DMS114 treated with DMSO at 0.1 percent for 48 hours (cell line): Measurements from ENCODE around the gene MTHFD2.
A peak's percentile ranks its signal among the peaks of the same experiment; 100 is the strongest.
"Not testable (repeated sequence)": the region's sequence is repeated elsewhere in the genome, so short reads cannot be mapped to it uniquely, and the experiment has no call there.

Experiments
- DNase-seq: peaks from one replicate; lab custom pipeline; 2025; ENCODE audit not compliant: unreplicated experiment; lab: John Stamatoyannopoulos, UW

Gene MTHFD2

DNA sequence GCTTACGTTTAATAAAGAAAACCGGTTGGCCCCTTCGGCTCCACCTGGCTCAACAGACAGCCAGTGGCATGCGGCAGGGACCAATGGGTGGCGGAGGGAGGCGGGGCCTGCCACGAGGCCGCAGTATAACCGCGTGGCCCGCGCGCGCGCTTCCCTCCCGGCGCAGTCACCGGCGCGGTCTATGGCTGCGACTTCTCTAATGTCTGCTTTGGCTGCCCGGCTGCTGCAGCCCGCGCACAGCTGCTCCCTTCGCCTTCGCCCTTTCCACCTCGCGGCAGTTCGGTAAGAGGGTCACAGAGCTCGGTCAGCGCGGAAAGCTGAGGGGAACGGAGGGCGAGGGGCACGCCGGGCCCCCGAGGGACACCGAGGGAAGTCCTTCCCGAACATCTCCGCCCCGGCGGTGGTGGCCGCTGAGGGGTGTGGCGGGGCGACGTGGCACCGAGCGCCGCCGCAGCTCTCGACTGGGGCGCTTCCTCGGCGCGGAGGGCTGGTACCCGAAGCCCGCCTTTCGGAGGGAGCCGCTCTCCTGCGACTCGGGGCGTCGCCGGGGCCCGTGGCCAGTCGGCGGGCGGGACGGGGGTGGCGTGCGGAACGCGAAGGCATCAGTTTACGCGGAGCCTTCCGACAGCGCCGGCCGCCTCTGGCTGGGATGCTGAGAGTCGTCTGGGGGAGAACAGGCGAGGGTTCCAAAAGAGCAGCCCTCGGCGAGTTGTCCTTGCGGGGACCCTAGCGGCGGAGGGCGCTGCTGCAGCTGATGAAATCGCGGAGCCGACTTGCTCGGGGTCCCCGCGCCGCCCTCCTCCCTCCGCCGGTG lies at the start of gene MTHFD2:
TSS of gene MTHFD2 (plus strand) at position 155 of the 814 bp plus-strand sequence. CDS start at position 182, 27 bp downstream.
- peak; percentile 77 for DNase-seq

DNA sequence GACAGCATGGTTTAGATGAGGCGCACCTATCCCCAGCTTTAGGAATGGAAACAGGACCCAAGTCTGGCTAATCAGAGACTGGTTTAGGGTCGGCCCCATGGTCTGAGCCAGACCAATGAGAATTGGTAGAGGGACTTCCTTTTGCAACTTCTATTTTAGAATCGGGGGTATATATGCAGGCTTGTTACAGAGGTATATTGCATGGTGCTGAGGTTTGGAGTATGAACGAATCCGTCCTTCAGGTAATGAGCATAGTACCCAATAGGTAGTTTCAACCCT lies 49.2 kb upstream of the MTHFD2 start:
- no peak for DNase-seq

DNA sequence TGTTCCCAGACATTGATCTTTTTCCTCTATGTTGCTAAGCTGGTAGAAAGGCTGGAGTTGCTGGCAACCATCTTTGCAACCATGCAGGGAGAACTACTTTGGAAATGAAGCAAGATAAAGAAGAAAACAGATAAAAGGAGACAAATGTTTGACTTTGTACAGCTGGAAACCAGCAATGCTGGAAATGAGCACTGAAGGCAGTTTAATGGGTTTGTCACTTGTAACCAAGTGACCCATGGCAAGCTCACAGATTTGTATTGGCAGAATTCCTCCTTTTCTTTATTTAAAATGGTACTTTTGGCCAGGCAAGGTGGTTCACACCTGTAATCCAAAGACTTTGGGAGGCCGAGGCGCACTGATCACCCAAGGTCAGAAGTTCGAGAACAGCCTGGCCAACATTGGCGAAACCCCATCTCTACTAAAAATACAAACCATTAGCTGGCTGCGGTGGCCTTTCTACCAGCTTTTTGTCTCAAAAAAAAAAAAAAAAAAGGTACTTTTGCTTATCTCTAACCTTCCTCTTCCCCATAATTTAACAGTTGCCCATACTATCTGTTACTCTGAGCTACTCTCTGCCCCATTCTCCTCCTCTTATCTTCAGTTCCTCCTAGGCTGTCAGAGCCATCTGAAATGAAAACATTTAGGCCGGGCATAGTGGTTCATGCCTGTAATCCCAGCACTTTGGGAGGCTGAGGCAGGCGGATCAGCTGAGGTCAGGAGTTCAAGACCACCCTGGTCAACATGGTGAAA lies 48.7 kb upstream of the MTHFD2 start:
- no peak for DNase-seq

DNA sequence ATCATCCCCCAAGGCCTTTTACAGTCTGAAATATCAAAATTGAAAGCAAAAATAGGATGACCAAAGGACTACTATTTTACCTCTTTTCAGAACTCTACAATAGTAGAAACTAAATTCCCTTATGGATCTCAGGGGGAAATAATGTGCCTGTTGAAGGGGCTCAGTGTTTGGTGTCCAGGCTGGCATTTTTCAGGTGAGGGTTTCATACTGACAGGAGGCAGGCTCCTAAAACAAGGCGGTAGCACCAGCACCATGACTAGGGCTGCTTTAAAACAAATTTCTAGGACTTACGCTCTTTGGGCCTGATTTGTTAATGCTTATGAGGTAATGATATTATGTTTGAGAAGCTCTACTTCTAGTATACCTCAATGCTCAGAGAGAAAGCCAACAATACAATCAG lies 45.5 kb upstream of the MTHFD2 start:
- no peak for DNase-seq

DNA sequence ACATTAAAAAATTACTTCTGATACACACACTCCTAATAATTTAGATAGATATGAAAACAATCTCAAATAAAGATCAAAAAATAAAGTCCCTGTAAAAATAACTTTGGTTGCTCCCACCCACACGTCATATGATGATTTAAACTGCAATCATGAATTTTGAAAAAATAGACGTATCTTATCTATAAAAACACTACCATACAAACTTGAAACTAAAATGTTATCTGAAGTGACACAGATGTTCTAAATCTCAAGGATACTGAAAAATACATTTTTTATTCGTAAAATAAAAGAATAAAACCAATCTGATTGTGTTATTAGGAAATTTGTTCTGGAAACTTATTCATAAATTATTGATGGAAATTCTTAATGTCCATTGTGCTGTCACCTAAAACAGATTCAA lies 42.6 kb upstream of the MTHFD2 start:
- no peak for DNase-seq

DNA sequence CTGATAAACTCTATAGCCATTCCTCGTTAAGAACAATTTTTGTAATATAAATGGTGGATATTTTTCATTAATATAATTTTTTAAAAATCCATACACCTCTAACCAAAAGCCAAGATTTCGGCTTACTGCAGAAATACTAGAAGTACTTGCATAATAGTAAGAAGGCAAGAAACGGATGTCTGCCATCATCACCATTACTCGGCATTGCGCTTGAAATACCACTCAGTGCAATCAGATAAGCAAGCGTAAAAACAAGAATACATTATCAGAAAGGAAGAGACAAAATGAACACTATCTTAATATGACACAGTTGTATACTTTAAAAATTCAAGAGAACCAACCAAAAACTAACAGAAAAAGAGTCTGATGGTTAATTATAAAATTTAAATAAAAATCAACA lies 35.5 kb upstream of the MTHFD2 start:
- no peak for DNase-seq

DNA sequence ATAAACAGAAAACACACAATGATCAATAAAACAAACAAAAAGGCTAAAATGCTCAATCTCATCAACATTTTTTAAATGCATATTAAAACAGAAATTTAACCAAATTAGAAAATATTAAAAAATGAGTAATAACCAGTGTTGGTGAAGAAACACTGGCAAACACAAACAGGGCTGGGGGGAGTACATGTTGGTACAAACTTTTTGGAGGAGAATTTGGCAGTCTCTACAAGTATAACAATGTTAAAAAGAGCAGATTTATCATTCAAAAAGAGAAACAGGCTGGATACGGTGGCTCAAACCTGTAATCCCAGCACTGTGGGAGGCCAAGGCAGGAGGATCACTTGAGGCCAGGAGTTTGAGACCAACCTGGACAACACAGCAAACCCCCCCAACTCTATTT lies 33.7 kb upstream of the MTHFD2 start:
- no peak for DNase-seq

DNA sequence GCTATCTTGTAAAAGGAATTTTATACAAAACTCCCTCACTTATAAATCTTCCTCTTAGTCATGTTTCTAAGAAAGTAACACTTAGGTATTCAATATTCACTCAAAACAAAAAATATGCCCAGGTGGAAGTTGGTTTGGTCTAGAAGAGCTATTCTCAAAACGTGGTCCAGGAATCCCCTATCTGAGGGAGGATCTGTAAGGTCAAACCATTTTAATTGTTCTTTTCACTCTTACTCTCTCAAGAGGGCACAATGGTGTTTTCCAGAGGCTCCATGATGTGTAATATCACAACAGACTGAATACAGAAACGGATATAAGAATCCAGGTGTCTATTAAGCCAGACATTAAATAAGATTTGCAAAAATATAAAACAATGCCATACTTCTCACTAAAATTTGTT lies 29.7 kb upstream of the MTHFD2 start:
- no peak for DNase-seq

DNA sequence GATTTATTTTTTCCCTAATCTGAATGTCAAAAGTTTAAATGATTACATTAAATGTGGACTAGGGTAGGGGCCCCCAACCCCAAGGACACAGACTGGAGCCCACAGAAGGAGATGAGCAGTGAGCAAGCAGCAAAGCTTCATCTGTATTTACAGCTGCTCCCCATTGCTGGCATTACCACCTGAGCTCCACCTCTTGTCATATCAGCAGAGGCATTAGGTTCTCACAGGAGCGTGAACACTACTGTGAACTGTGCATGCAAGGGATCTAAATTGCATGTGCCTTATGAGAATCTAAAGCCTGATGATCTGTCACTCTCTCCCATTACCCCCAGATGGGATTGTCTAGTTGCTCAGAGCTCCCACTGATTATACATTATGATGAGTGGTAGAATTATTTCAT lies 23.5 kb upstream of the MTHFD2 start:
- no peak for DNase-seq

DNA sequence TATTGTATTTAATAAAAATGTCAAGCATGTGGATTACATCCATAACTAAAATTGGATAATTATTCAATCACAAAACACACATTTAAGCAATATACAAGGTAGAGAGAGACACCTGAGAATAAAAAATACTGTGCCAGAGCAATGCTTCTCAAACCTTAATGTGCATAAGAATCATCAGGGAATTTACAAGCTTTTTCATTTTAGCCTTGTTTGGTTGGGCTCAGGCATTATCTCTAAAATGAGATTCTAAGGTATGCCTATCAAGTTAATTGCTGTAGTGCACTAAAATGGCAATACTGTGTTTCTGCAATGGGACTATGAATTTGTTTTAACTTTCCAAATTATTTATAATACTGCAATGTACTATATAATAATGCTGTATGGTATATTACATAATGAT lies 20.7 kb upstream of the MTHFD2 start:
- no peak for DNase-seq

DNA sequence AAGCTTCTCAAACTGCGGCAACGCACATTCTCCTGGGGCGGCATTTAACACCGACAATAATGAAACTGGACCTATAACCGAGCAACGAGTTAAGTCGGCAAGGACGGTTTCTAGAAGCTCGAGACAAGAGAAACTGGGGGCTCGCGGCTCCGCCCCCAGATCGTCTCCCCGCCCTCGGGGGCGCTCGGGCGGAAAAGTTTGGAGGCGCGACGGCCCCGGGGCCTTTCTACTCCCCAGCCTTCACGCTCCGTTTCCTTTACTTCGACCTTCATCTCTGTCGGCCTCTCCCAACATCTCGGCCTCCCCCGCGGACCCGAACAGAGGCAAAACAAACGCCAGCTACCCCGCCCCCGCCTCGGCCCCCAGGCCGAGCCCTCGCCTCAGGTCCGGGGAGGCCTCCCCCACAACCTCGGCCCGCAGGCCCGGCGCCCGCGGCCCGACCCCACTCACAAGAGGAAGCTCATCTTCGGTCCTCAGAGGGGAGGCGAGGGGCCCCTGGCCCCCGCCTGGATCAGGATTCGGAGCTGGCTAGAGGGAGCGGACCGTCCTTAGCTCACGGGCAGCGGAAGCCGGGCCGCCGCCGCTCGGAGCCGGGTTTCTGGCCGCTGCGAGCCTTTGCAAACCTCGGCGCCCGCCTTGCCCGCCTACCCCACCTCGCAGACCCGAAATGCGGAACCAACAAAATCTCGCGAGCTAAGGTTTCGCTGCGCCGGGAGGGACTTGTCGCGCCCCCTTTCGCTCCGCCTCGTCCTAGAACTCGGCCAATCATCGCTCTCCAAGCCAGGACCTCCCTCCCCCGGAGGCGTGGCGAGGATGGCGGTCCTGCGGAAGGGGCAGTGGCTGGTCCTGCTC lies 20.0 kb upstream of the MTHFD2 start, which contains the start of gene MOB1A:
TSS of gene MOB1A (minus strand) at position 669 of the 852 bp plus-strand sequence. CDS start at position 464, 205 bp downstream.
- peak; percentile 98 for DNase-seq

DNA sequence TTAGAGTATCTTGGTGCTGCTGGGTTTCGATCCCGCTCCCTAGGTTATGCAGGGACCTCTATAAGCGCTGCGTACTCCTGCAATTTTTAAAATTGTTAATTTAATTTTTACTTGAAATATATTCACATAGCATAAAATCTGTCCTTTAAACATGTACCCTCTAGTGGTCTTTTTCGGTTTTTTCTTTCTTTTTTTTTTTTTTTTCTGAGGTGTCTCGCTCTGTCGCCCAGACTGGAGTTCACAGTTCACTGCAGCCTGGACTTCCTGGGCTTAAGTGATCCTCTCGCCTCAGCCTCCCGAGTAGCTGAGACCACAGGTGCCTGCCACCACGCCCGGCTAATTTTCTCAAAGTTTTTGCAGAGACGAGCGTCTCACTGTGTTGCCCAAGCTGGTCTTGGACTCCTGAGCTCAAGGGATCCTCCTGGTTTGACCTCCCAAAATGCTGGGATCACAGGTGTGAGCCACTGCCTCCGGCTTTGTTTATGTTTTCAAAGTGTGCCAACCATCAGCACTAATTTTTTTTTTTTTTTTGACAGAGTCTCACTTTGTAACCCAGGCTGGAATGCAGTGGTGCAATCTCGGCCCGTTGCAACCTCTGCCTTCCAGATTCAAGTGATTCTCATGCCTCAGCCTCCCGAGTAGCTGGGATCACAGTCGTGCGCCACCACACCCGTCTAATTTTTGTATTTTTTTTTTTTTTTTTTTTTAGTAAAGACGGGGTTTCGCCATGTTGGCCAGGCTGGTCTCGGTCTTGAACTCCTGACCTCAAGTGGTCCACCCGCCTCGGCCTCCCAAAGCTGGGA lies 19.2 kb upstream of the MTHFD2 start:
- no peak for DNase-seq

DNA sequence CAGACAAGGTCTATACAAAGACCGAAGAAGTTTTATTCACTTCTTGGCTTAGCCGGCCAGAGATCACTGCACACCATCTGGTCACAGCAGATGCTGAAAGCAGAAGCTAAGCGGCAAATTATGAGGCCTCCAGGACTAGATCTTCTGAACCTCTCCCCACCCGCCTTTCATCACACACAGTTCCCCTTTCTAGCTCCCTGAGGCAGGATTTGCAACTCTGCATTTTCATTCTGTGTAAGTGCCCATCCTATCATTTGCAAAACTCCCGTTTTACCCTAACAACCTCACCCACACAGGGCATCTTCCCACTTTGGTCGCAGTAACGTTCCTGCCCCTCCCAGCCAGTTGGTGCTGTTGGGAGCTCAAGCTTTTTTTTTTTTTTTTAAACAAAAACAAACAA lies 16.7 kb upstream of the MTHFD2 start:
- no peak for DNase-seq

DNA sequence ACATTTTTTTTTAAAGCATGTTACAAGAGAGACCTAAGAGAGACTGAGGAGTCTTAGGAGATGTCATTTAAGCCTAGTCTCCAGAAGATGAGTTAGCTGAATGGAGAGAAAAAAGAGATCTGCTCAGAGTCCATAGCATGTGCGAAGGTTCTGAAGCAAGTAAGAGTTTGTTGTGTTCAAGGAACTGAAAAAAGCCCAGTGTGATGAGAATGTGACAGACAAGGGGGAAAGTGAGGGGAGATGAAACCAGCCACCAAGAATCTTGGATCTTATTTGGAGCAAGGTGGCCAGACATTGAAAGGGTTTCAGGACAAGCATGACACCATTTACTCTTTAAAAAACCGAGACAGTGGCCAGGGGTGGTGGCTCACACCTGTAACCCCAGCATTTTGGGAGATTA lies 14.5 kb upstream of the MTHFD2 start:
- DNase-seq: no peak

DNA sequence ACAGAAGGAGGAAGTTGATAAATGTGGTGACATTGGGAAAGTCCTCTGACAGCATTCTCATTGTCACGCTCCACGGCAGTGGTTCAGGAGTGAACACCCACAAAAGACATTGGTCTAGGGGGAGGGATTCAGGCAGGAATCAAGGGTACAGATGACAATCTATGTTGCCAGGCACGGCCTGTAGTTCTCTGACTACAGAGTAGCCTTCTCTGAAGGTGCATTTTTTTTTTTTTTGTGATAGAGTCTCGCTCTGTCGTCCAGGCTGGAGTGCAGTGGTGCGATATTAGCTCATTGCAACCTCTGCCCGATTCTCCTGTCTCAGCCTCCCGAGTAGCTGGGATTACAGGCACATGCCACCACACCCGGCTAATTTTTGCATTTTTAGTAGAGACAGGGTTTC lies 12.4 kb upstream of the MTHFD2 start:
- no peak for DNase-seq

DNA sequence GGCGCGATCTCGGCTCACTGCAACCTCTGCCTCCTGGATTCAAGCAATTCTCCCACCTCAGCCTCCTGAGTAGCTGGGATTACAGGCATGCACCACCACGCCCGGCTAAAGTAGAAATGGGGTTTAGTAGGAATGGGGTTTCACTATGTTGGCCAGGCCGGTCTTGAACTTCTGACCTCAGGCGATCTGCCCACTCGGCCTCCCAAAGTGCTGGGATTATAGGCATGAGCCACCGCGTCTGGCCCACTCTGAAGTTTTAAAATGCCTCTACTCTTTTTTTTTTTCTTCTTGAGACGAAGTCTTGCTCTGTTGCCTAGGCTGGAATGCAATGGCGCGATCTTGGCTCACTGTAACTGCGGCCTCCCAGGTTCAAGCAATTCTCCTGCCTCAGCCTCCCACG lies 11.7 kb upstream of the MTHFD2 start:
- DNase-seq: not testable (repeated sequence)

DNA sequence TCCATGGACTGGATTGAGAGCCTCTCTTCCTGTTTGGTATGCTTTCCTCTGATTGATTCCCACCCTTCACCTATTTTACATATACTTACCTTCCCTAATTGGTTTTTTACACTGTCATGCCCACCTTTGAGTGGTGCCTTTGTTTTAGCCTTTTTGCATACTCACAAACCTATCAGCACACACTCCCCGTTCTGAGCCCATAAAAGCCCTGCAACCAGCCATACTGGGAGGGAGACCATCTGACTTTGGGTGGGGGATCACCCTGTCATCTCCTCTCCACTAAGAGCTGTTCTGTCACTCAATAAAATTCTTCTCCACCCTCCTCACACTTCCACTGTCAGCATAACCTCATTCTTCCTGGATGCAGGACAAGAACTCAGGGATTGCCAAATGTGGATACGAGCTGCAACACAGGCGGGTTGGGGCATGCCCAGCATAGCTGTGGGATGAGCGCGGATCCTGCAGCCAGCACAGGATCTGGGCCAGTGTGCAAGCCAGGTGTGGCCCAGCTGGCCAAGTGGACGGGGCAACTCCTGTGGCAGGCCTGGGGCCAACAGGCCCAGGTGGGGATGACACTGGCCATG lies 10.3 kb upstream of the MTHFD2 start:
- no peak for DNase-seq

DNA sequence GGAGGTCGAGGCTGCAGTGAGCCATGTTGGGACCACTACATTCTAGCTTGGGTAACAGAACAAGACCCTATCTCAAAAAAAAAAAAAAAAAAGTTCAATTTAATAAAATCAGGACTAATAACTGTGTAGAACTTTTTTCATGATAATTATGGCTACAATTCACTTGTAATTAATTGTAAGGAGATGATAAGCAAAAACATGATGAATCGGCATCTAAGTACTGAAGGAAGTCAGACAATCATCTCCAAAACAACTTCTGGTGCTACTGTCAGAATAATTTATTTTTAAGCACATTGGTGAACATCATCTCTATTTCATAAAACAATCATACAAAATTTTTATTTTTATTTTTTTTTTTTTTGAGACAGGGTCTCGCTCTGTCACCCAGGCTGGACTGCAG lies 9.7 kb upstream of the MTHFD2 start:
- no peak for DNase-seq

DNA sequence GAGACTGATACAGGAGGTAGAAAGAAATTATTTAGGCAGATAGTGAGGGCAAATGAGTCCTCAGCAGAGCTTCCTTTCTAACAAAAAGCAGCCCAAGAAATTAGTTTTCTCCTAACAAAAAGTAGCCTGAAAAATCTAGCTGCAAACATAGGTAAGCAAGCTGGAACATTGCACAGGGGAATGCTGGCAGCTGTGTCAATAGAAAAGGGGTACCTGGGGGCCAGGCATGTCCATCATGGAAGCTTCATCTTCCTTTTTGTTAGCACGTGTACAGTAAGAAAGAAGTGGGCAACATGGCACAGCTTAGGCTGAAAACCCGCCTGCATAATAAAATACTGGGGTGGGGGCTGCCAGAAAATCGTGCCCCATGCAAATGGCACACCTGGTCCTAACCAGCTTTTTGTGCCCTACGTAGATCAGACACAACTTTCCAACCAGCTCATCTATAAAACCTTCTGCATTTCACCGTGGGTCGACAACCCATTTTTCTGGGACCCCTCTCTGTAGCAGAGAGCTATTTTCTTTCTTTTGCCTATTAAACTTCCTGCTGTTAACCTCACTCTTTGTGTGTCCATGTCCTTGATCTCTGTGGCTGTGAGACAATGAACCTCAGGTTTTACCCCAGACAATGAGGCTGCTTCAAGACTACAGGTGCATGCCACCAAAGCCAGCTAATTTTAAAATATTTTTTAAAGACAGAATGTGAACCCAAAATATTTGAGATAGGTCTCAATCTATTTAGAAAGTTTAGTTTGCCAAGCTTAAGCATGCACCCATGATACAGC lies 6.6 kb upstream of the MTHFD2 start:
- DNase-seq: no peak

DNA sequence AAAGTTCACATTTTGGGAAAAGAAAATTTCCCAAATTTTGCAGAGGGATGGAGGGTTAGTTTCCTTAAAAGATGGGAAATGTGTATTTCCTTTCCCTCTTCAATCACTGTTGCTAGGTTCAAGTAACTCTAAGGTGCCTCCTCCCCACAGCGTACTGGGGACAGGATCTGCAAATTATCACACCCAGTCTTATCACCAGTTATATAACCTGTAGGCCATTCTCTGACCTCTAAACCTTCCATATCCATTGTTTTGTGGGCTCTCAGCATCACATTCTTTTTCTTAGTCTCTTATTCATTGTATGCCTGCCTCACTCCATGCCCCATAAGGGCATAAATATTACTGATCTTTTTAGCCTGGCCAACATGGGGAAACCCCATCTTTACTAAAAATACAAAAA lies 3.6 kb upstream of the MTHFD2 start:
- DNase-seq: no peak
